IPS-20b (cell line): ENCODE measurements around the gene ENGASE.

ENCODE experiments used
- H3K27ac ChIP-seq: one replicate; pipeline ENCODE4 v1.5.1; 2013; ENCODE audit warnings: low read length
- H3K27me3 ChIP-seq: 2 replicates; pipeline ENCODE4 v1.6.1; 2013; ENCODE audit warnings: mild to moderate bottlenecking, low read length, inconsistent platforms; ENCODE audit not compliant: insufficient read depth
- H3K36me3 ChIP-seq: 2 replicates; pipeline ENCODE4 v1.6.1; 2013; ENCODE audit warnings: low read depth, mild to moderate bottlenecking, inconsistent platforms, low read length, moderate library complexity; ENCODE audit not compliant: insufficient read depth
- H3K4me1 ChIP-seq: 2 replicates; pipeline ENCODE4 v1.6.1; 2013; ENCODE audit warnings: mild to moderate bottlenecking, control low read depth, inconsistent platforms, low read length, moderate library complexity; ENCODE audit not compliant: insufficient read depth
- H3K4me3 ChIP-seq: 2 replicates; pipeline ENCODE4 v1.5.1; 2013; ENCODE audit warnings: mild to moderate bottlenecking, low read length, inconsistent platforms
- H3K9ac ChIP-seq: 2 replicates; pipeline ENCODE4 v1.6.1; 2013; ENCODE audit warnings: low read depth, mild to moderate bottlenecking, inconsistent platforms, low read length, moderate library complexity
- H3K9me3 ChIP-seq: 2 replicates; pipeline ENCODE4 v1.6.1; 2013; ENCODE audit warnings: mild to moderate bottlenecking, low read depth, low read length, inconsistent platforms; ENCODE audit not compliant: insufficient read depth

Gene ENGASE

GRCh38 chr17:79033046-79033616 is 41.5 kb upstream of the ENGASE start:
- no peak overlapping the region for H3K4me3 ChIP-seq
- no peak overlapping the region for H3K9ac ChIP-seq
- peaks cover 24% of the 10 kb centered on the region for H3K27me3 ChIP-seq

GRCh38 chr17:79033741-79034501 is 40.7 kb upstream of the ENGASE start:
- H3K27me3 ChIP-seq = peaks cover 16% of the 10 kb centered on the region
- H3K4me1 ChIP-seq = no peaks in the 10 kb centered on the region; the same call in 1 of the 2 replicates
- H3K9me3 ChIP-seq = no peaks in the 10 kb centered on the region
- H3K9ac ChIP-seq = no peak overlapping the region
- H3K4me3 ChIP-seq = no peak overlapping the region
- no peak overlapping the region for H3K27ac ChIP-seq
- H3K36me3 ChIP-seq = no peaks in the 10 kb centered on the region

More at GRCh38 chr17:79033046-79033616, 41.5 kb upstream of the ENGASE start:
- Histone ChIP-seq H3K27ac (no peak overlapping the region), H3K4me1 (no peaks in the 10 kb centered on the region; the same call in 1 of the 2 replicates), H3K9me3 (no peaks in the 10 kb centered on the region), H3K36me3 (no peaks in the 10 kb centered on the region)

DNA sequence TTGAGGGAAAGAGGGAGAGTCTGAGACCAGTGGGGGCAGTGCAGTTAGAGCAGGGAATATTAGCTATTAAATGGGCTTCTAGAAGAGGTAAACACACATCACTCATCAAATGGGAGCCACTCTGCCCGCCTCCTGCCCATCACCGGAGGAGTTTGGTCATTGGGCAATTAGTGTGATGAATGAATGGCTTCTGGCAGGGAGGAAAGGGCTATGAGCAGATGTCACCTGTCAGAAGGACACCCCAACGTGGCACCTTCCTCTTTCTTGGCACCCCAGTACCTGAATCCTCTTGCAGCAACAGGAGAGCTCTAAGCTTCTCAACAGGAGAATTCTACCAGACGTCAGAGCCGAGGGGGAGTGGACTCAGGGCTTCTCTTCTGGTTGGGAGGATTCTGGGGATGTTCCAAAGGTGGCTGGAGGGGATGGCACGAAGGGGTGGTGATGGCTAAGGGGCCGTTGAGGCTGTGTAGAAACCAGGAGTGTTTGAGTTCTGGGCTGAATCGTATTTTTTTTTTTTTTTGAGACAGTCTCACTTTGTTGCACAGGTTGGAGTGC is 39.6 kb upstream of the ENGASE start:
- no peak overlapping the region for H3K27ac ChIP-seq
- peaks cover 5% of the 10 kb centered on the region for H3K27me3 ChIP-seq
- H3K36me3 ChIP-seq = no peaks in the 10 kb centered on the region
- no peaks in the 10 kb centered on the region for H3K9me3 ChIP-seq
- H3K9ac ChIP-seq = no peak overlapping the region
- no peaks in the 10 kb centered on the region; the same call in 1 of the 2 replicates for H3K4me1 ChIP-seq
- no peak overlapping the region for H3K4me3 ChIP-seq

DNA sequence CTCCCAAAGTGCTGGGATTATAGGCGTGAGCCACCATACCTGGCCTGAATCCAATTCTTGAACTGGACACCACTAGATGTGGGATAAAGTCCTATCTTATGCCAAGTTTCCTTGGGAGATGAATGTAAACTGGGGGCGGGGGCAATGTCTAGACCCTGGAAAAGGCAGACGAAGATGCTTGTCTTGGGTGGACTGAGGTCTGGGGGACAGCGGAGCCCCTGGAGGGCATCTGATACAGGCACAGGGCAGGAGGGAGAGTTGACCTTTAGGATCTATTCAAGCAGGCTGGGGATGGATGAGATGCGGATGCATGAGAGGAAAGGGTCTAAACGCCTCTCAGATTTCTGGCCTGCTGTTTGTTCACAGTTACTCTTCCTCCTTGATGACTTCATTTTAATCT is 38.9 kb upstream of the ENGASE start:
- no peak overlapping the region for H3K9ac ChIP-seq

GRCh38 chr17:79036181-79036580 is 38.4 kb upstream of the ENGASE start:
- Histone ChIP-seq H3K36me3 (no peaks in the 10 kb centered on the region), H3K27ac (no peak overlapping the region), H3K9ac (no peak overlapping the region), H3K4me1 (no peaks in the 10 kb centered on the region; the same call in 1 of the 2 replicates), H3K9me3 (no peaks in the 10 kb centered on the region), H3K4me3 (no peak overlapping the region), H3K27me3 (peaks cover 5% of the 10 kb centered on the region; the same call in 1 of the 2 replicates)

More for the DNA sequence above, 38.9 kb upstream of the ENGASE start:
- Histone ChIP-seq H3K9me3 (no peaks in the 10 kb centered on the region), H3K36me3 (no peaks in the 10 kb centered on the region), H3K4me1 (no peaks in the 10 kb centered on the region; the same call in 1 of the 2 replicates), H3K4me3 (no peak overlapping the region), H3K27me3 (peaks cover 5% of the 10 kb centered on the region; the same call in 1 of the 2 replicates), H3K27ac (no peak overlapping the region)

- H3K27me3 ChIP-seq = peaks cover 5% of the 10 kb centered on the region; the same call in 1 of the 2 replicates
Observed at GRCh38 chr17:79036596-79036995, 38.0 kb upstream of the ENGASE start.

GRCh38 chr17:79038545-79039135 is 36.0 kb upstream of the ENGASE start:
- no peak overlapping the region for H3K27ac ChIP-seq
- no peak overlapping the region for H3K9ac ChIP-seq
- no peaks in the 10 kb centered on the region for H3K36me3 ChIP-seq
- H3K4me3 ChIP-seq = no peak overlapping the region
- no peaks in the 10 kb centered on the region; the same call in 1 of the 2 replicates for H3K27me3 ChIP-seq
- no peaks in the 10 kb centered on the region; the same call in 1 of the 2 replicates for H3K4me1 ChIP-seq
- no peaks in the 10 kb centered on the region for H3K9me3 ChIP-seq

More at GRCh38 chr17:79036596-79036995, 38.0 kb upstream of the ENGASE start:
- no peak overlapping the region for H3K4me3 ChIP-seq
- no peak overlapping the region for H3K9ac ChIP-seq
- H3K27ac ChIP-seq = no peak overlapping the region
- H3K36me3 ChIP-seq = no peaks in the 10 kb centered on the region
- H3K9me3 ChIP-seq = no peaks in the 10 kb centered on the region
- H3K4me1 ChIP-seq = no peaks in the 10 kb centered on the region; the same call in 1 of the 2 replicates

- Histone ChIP-seq H3K27ac (no peak overlapping the region), H3K9me3 (no peaks in the 10 kb centered on the region), H3K4me1 (no peaks in the 10 kb centered on the region; the same call in 1 of the 2 replicates), H3K36me3 (no peaks in the 10 kb centered on the region), H3K9ac (no peak overlapping the region), H3K4me3 (no peak overlapping the region), H3K27me3 (peaks cover 1% of the 10 kb centered on the region; the same call in 1 of the 2 replicates)
Observed at GRCh38 chr17:79039171-79039570, 35.5 kb upstream of the ENGASE start.

DNA sequence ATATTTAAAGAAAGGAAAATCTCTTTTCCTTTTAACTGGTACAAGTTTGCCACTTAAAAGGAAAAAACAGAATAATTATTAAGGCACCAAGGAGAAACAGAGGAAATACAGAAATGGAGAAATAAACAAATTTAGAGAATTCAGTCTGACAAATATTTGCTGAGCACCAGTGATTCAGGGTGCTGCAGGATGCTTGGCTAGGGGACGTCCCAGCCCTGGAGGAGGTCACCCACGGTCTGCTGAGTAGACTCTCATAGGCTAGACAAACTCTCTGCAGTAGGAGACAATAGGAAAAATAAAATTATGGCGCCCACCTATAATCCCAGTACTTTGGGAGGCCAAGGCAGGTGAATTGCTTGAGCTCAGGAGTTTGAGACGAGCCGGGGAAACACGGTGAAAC is 34.7 kb upstream of the ENGASE start:
- Histone ChIP-seq H3K27ac (no peak overlapping the region), H3K9me3 (no peaks in the 10 kb centered on the region), H3K4me1 (no peaks in the 10 kb centered on the region), H3K9ac (no peak overlapping the region), H3K4me3 (no peak overlapping the region), H3K27me3 (peaks cover 8% of the 10 kb centered on the region; the same call in 1 of the 2 replicates), H3K36me3 (no peaks in the 10 kb centered on the region)

GRCh38 chr17:79041041-79041570 is 33.5 kb upstream of the ENGASE start:
- no peak overlapping the region for H3K27ac ChIP-seq
- no peaks in the 10 kb centered on the region for H3K36me3 ChIP-seq
- H3K4me1 ChIP-seq = no peaks in the 10 kb centered on the region; the same call in 1 of the 2 replicates

DNA sequence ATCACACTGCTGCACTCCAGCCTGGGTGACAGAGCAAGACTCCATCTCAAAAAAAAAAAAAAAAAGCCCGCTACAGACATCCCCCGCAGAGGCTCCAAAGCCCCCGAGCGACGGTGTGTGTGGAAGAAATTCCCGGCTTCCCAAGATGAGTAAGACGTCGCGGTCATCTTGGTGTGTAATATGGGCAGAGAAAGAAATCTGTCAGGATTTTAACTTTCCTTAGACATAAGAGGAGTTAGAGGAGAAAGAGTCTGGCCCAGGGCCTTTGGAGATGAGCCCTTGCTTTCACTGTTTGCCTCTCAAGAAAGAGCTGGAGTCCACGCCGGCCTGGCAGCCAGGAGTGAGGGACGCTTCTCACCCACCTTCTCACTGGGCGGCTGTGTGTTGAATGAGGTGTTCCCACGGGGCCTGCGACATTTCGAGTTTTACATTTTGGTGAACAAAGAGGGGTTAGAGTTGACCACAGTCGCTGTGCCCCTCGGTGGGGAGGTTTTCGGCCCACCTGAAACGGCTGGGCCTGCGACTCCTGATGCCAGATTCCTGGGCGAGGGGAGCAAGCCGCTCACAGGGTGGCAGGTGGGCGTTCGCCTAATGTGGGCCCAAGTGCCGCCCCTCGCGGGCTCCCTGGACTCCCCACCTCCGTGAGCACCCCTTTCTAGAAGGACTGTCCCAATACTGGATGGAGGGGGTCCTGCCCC is 32.8 kb upstream of the ENGASE start:
- no peak overlapping the region for H3K9ac ChIP-seq
- H3K27me3 ChIP-seq = peaks cover 17% of the 10 kb centered on the region
- H3K4me1 ChIP-seq = no peaks in the 10 kb centered on the region; the same call in 1 of the 2 replicates

More at GRCh38 chr17:79041041-79041570, 33.5 kb upstream of the ENGASE start:
- no peak overlapping the region for H3K9ac ChIP-seq
- H3K27me3 ChIP-seq = peaks cover 17% of the 10 kb centered on the region
- H3K9me3 ChIP-seq = no peaks in the 10 kb centered on the region
- H3K4me3 ChIP-seq = no peak overlapping the region

More for the DNA sequence above, 32.8 kb upstream of the ENGASE start:
- Histone ChIP-seq H3K9me3 (no peaks in the 10 kb centered on the region), H3K4me3 (no peak overlapping the region), H3K27ac (no peak overlapping the region), H3K36me3 (no peaks in the 10 kb centered on the region)
